ENCODE measurements around the gene CTBP2. TPM values are rescaled to one million over a fixed set of nuclear protein-coding genes. Genes with fewer than 3 reads are reported as not detected.

The CTBP2 gene
- total RNA-seq, 1 experiment from 2014 or later: 212 TPM

DNA sequence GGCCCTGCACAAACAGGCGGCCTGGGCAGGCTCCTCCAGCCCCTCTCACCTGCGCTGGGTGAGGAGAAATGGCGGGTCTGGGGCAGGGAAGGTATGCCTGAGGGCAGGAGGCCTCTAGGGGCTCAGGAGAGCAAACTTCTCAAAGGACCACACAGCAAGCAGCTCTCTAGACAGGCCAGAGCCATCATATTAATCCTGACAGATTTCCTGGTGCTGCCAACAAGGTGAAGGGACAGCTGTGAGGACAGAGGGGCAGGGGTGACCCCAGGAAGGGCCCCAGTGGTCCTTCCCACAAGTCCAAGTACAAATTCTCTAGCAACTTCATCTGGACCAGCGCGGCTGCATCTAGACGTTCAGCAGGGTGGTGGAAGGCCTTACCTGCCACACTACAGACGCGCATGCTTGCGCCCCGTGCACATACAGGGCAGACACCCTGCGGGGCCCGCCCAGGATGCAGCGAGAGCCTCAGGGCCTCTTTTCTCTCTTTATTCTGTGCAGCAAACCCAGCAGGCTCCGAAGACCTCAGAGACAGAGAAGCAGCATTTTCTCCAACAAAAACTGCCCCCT, 156.4 kb downstream of the CTBP2 start:
- Histone ChIP-seq H4K5ac (ENCODE audit: insufficient read length, low read depth, low read length) (no peak overlapping the region), H2BK120ac (ENCODE audit: low read depth, low read length, poor library complexity, severe bottlenecking) (no peak overlapping the region), H2BK20ac (ENCODE audit: low read depth, low read length, poor library complexity, severe bottlenecking) (no peak overlapping the region), H3K4me2 (ENCODE audit: insufficient read depth, insufficient read length, low read length) (no peak overlapping the region), H4K8ac (replicated peaks; ENCODE audit: insufficient read length, low read depth, low read length) (no peak overlapping the region), H3K9ac (ENCODE audit: extremely low read depth, insufficient read length, low read length) (no peak overlapping the region), H2AK5ac (ENCODE audit: insufficient read length, low read length) (no peak overlapping the region), H3K79me2 (ENCODE audit: insufficient read depth, low read length) (peaks cover 17% of the 10 kb centered on the region; the same call in 1 of the 2 replicates), H3K9me3 (ENCODE audit: control insufficient read depth, low read depth, low read length) (no peaks in the 10 kb centered on the region), H3K23ac (ENCODE audit: insufficient read length, low read depth, low read length) (no peak overlapping the region), H2BK12ac (ENCODE audit: insufficient read length, low read depth, low read length) (no peak overlapping the region), H2AFZ (ENCODE audit: low read length) (no peak overlapping the region), H3K4ac (ENCODE audit: low read depth, low read length) (no peak overlapping the region), H3K14ac (ENCODE audit: insufficient read depth, low read length) (no peak overlapping the region), H3T11ph (ENCODE audit: low read length) (no peak overlapping the region), H4K20me1 (ENCODE audit: control insufficient read depth, insufficient read depth, insufficient read length) (no peaks in the 10 kb centered on the region), H2BK5ac (ENCODE audit: insufficient read length, low read length) (no peak overlapping the region), H3K27me3 (ENCODE audit: insufficient read depth, low read length) (no peaks in the 10 kb centered on the region), H2BK15ac (ENCODE audit: low read depth, low read length) (no peak overlapping the region), H3K56ac (ENCODE audit: insufficient read length, low read depth, low read length) (no peak overlapping the region), H3K18ac (ENCODE audit: insufficient read length, low read depth, low read length) (no peak overlapping the region), H3K4me1 (ENCODE audit: insufficient read depth, low read length) (no peaks in the 10 kb centered on the region), H4K91ac (ENCODE audit: insufficient read length, low read depth, low read length) (no peak overlapping the region), H3K79me1 (ENCODE audit: insufficient read depth, low read depth, low read length, poor library complexity, severe bottlenecking) (peaks cover 5% of the 10 kb centered on the region), H3K27ac (ENCODE audit: insufficient read length, low read depth, low read length) (no peak overlapping the region), H3K23me2 (ENCODE audit: insufficient read length, low read depth, low read length, poor library complexity, severe bottlenecking) (no peaks in the 10 kb centered on the region)
- DNase-seq: no peak
- Mint-ChIP-seq H3K27ac (peak overlapping the region; percentile 18 to 81 (median 28); a peak in 3 of 7 replicates), H3K27me3 (ENCODE audit: low read depth) (no peaks in the 10 kb centered on the region; the same call in 1 of the 2 replicates), H3K4me3 (no peak overlapping the region), H3K9me3 (no peaks in the 10 kb centered on the region), H3K4me1 (peaks cover 11 to 20% of the 10 kb centered on the region in 2 experiments; a peak in 3 of 4 replicates), H3K36me3 (ENCODE audit: insufficient read depth in 1 of 3, low read depth in 3 of 3) (peaks cover 45 to 82% (median 68%) of the 10 kb centered on the region in 3 experiments)
- WGBS (ENCODE audit: extremely low coverage, insufficient read length, low lambda C conversion rate): no CpG with 5 or more reads among the region's 14 CpGs
- TF ChIP-seq, protein P1, sequence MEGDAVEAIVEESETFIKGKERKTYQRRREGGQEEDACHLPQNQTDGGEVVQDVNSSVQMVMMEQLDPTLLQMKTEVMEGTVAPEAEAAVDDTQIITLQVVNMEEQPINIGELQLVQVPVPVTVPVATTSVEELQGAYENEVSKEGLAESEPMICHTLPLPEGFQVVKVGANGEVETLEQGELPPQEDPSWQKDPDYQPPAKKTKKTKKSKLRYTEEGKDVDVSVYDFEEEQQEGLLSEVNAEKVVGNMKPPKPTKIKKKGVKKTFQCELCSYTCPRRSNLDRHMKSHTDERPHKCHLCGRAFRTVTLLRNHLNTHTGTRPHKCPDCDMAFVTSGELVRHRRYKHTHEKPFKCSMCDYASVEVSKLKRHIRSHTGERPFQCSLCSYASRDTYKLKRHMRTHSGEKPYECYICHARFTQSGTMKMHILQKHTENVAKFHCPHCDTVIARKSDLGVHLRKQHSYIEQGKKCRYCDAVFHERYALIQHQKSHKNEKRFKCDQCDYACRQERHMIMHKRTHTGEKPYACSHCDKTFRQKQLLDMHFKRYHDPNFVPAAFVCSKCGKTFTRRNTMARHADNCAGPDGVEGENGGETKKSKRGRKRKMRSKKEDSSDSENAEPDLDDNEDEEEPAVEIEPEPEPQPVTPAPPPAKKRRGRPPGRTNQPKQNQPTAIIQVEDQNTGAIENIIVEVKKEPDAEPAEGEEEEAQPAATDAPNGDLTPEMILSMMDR (conservative IDR thresholded peaks at IDR 0.05): no peak
